NB4 (cell line): ENCODE results near the gene SKAP2.

Source experiments
- DNase-seq: peaks from one replicate; pipeline ENCODE4 v3.0.0; 2010; ENCODE audit warnings: low read depth
- H3K4me3 ChIP-seq: one replicate; pipeline ENCODE4 v1.5.1; 2011; ENCODE audit warnings: mild to moderate bottlenecking, low read depth, low read length, moderate library complexity
- CTCF ChIP-seq: IDR thresholded peaks from one replicate; pipeline ENCODE4 v1.5.1; 2012; ENCODE audit warnings: low read depth, low read length
- MAX ChIP-seq: IDR thresholded peaks from 2 replicates; pipeline ENCODE4 v1.6.1; 2011; ENCODE audit warnings: low read depth, low read length
- MYC ChIP-seq: IDR thresholded peaks from 2 replicates; pipeline ENCODE4 v1.6.1; 2011; ENCODE audit warnings: low read depth, low read length
- POLR2A ChIP-seq: IDR thresholded peaks from 2 replicates; pipeline ENCODE4 v1.6.1; 2011; ENCODE audit warnings: mild to moderate bottlenecking; ENCODE audit not compliant: insufficient read length; ENCODE audit errors: extremely low read depth

The SKAP2 gene

GRCh38 chr7:26857506-26858240 is 6.7 kb downstream of the SKAP2 start:
- DNase-seq, result peak; percentile 32
- no peak overlapping the region for H3K4me3 ChIP-seq
- no peak for TF ChIP-seq MYC
- TF ChIP-seq MAX, result no peak
- TF ChIP-seq CTCF, result no peak
- TF ChIP-seq POLR2A, result no peak

GRCh38 chr7:26857170-26857505 is 7.3 kb downstream of the SKAP2 start:
- H3K4me3 ChIP-seq, result no peak overlapping the region
- no peak for TF ChIP-seq MYC
- no peak for DNase-seq

- TF ChIP-seq CTCF (no peak), POLR2A (no peak), MAX (no peak), MYC (no peak)
- DNase-seq, result peak; percentile 22
- H3K4me3 ChIP-seq, result no peak overlapping the region
Observed at GRCh38 chr7:26856176-26856985, 8.0 kb downstream of the SKAP2 start.

GRCh38 chr7:26854876-26855855 is 9.2 kb downstream of the SKAP2 start:
- TF ChIP-seq MAX, result no peak
- no peak for TF ChIP-seq MYC
- no peak for TF ChIP-seq CTCF
- TF ChIP-seq POLR2A, result no peak
- H3K4me3 ChIP-seq, result no peak overlapping the region
- no peak for DNase-seq

GRCh38 chr7:26853788-26854393 is 10.5 kb downstream of the SKAP2 start:
- peak; percentile 60 for DNase-seq
- no peak overlapping the region for H3K4me3 ChIP-seq
- TF ChIP-seq MYC (no peak), MAX (no peak), POLR2A (no peak), CTCF (peak; percentile 52)
